HCT116 (cell line): ENCODE results near the gene NLRC5. TPM values are rescaled to one million over a fixed set of nuclear protein-coding genes. Genes with fewer than 3 reads are reported as not detected.

Source experiments
- ATAC-seq: fragments of 200-7000 bp; cut with Tn5 transposase; 2 replicates; pipeline ENCODE4 v1.9.1; 2020; ENCODE audit warnings: mild to moderate bottlenecking, moderate library complexity
- BruUV-seq: library from RNA; stranded (reverse); fragments of 400-500 nt; replicated peaks from 2 replicates; lab custom pipeline; 2021; lab: Mats Ljungman, UMichigan
- CTCF ChIA-PET: fragments of 300-600 bp; sonication (Branson Sonifier 250); formaldehyde crosslinking; loops from one replicate; lab custom pipeline; 2021; ENCODE audit warnings: antibody characterized with exemption; lab: Charles Lee
- POLR2A ChIA-PET: fragments of 300-600, 350-600 bp; sonication (Branson Sonifier 250); formaldehyde crosslinking; loops from one replicate; lab custom pipeline; 2021; ENCODE audit warnings: antibody characterized with exemption; lab: Charles Lee
- RAD21 ChIA-PET, 2 experiments: fragments of 300-600 bp; sonication (Branson Sonifier 250); formaldehyde crosslinking; loops; one replicate each; lab custom pipeline; 2023; ENCODE audit warnings: low total read pairs in 2 of 2; ENCODE audit not compliant: uncharacterized antibody in 2 of 2, unreplicated experiment in 2 of 2, low non-redundant PET in 1 of 2; lab: Charles Lee
- DNase-seq: peaks from one replicate; pipeline ENCODE4 v3.0.0-alpha.2; 2010; ENCODE audit warnings: low read depth, low spot score
- H2AFZ ChIP-seq: fragments of 200-600 bp; shearing (Covaris generic), sonication (generic); 2 replicates; pipeline ENCODE4 v1.6.1; 2017; ENCODE audit warnings: low read depth, mixed run types, mixed read lengths, antibody characterized with exemption, low read length; ENCODE audit not compliant: poor library complexity, severe bottlenecking
- H3K27ac ChIP-seq: 2 replicates; pipeline ENCODE4 v1.5.1; 2012; ENCODE audit warnings: low read depth, low read length
- H3K27me3 ChIP-seq: fragments of 200-600 bp; sonication (generic); 2 replicates; pipeline ENCODE4 v1.6.1; 2016; ENCODE audit warnings: mixed run types, low read length, mixed read lengths; ENCODE audit not compliant: insufficient read depth
- H3K36me3 ChIP-seq, 2 experiments: fragments of 200-500 bp in 1 of 2; fragments of 200-600 bp in 1 of 2; sonication (Bioruptor generic) in 1 of 2; sonication (generic) in 1 of 2; 2 replicates each; pipeline versions ENCODE4 v1.5.1 to v1.6.1; 2014 to 2016; ENCODE audit warnings: low read length in 2 of 2, inconsistent platforms in 1 of 2, mixed read lengths in 1 of 2, mixed run types in 1 of 2; ENCODE audit not compliant: insufficient read depth in 2 of 2, control insufficient read depth in 1 of 2
- H3K4me1 ChIP-seq, 2 experiments: fragments of 200-600 bp in 1 of 2; sonication (generic) in 1 of 2; 2 replicates each; pipeline versions ENCODE4 v1.5.1 to v1.6.1; 2012 to 2017; ENCODE audit warnings: low read length in 2 of 2, inconsistent platforms in 1 of 2, mild to moderate bottlenecking in 1 of 2, mixed read lengths in 1 of 2, mixed run types in 1 of 2, moderate library complexity in 1 of 2; ENCODE audit not compliant: insufficient read depth in 2 of 2, control insufficient read depth in 1 of 2
- H3K4me2 ChIP-seq: fragments of 200-600 bp; sonication (generic); 2 replicates; pipeline ENCODE4 v1.6.1; 2017; ENCODE audit warnings: mixed run types, low read length, mixed read lengths
- H3K4me3 ChIP-seq, 2 experiments: fragments of 200-600 bp in 1 of 2; sonication (generic) in 1 of 2; replicated peaks in 1 of 2; 2 replicates each; pipeline ENCODE4 v1.5.1; 2011 to 2016; ENCODE audit warnings: low read length in 2 of 2, control low read depth in 1 of 2, low read depth in 1 of 2, mild to moderate bottlenecking in 1 of 2, mixed read lengths in 1 of 2, mixed run types in 1 of 2
- H3K79me2 ChIP-seq: fragments of 200-600 bp; sonication (generic); 2 replicates; pipeline ENCODE4 v1.6.1; 2017; ENCODE audit warnings: mild to moderate bottlenecking, mixed run types, low read length, moderate library complexity, mixed read lengths; ENCODE audit not compliant: insufficient read depth
- H3K9ac ChIP-seq: fragments of 200-600 bp; sonication (generic); 2 replicates; pipeline ENCODE4 v1.6.1; 2016; ENCODE audit warnings: low read length, mixed read lengths
- H3K9me2 ChIP-seq: fragments of 200-600 bp; sonication (generic), shearing (Covaris generic); 2 replicates; pipeline ENCODE4 v1.6.1; 2017; ENCODE audit warnings: mixed run types, mild to moderate bottlenecking, moderate library complexity; ENCODE audit not compliant: insufficient read depth
- H3K9me3 ChIP-seq, 2 experiments: fragments of 200-500 bp in 1 of 2; fragments of 200-600 bp in 1 of 2; sonication (Bioruptor generic) in 1 of 2; sonication (generic) in 1 of 2; 2 replicates each; pipeline ENCODE4 v1.6.1; 2014 to 2017; ENCODE audit warnings: low read length in 2 of 2, mixed read lengths in 2 of 2, inconsistent platforms in 1 of 2, low read depth in 1 of 2, mild to moderate bottlenecking in 1 of 2, mixed run types in 1 of 2, moderate library complexity in 1 of 2; ENCODE audit not compliant: control insufficient read depth in 1 of 2, insufficient read depth in 1 of 2
- H4K20me1 ChIP-seq: fragments of 200-600 bp; sonication (generic), shearing (Covaris generic); 2 replicates; pipeline ENCODE4 v1.6.1; 2017; ENCODE audit warnings: mixed run types, mild to moderate bottlenecking, moderate library complexity; ENCODE audit not compliant: insufficient read depth
- CEBPB ChIP-seq: IDR thresholded peaks from 2 replicates; pipeline ENCODE4 v1.6.1; 2012; ENCODE audit warnings: low read depth
- EGR1 ChIP-seq: IDR thresholded peaks from 2 replicates; pipeline ENCODE4 v1.6.1; 2012; ENCODE audit warnings: low read depth
- ELF1 ChIP-seq: IDR thresholded peaks from 2 replicates; pipeline ENCODE4 v1.6.1; 2012; ENCODE audit warnings: low read depth, borderline replicate concordance
- EZH2 ChIP-seq: fragments of 200-600 bp; sonication (generic); IDR thresholded peaks from 2 replicates; pipeline ENCODE4 v1.6.1; 2017; ENCODE audit warnings: antibody characterized with exemption, mixed run types
- POLR2A ChIP-seq: IDR thresholded peaks from 2 replicates; pipeline ENCODE4 v1.7.0; 2011; ENCODE audit warnings: borderline replicate concordance; ENCODE audit not compliant: insufficient read depth, insufficient read length; ENCODE audit errors: extremely low read depth
- RAD21 ChIP-seq: IDR thresholded peaks from 2 replicates; pipeline ENCODE4 v1.6.1; 2012; ENCODE audit warnings: low read depth, mild to moderate bottlenecking
- SP1 ChIP-seq: IDR thresholded peaks from 2 replicates; pipeline ENCODE4 v1.6.1; 2012; ENCODE audit warnings: low read depth
- SRF ChIP-seq: IDR thresholded peaks from 2 replicates; pipeline ENCODE4 v1.6.1; 2012; ENCODE audit warnings: low read depth
- TCF7L2 ChIP-seq: IDR thresholded peaks from 2 replicates; pipeline ENCODE4 v1.7.0; 2011; ENCODE audit warnings: borderline replicate concordance, inconsistent platforms; ENCODE audit not compliant: insufficient read depth, insufficient read length; ENCODE audit errors: extremely low read depth
- ZFX ChIP-seq: fragments of 450-650 bp; IDR thresholded peaks from 2 replicates; pipeline ENCODE4 v1.6.1; 2017
- ZNF274 ChIP-seq: fragments of 200-500 bp; sonication (Bioruptor generic); IDR thresholded peaks from 2 replicates; pipeline ENCODE4 v1.6.1; 2014; ENCODE audit warnings: mild to moderate bottlenecking, low read depth, low read length, inconsistent platforms
- intact Hi-C: fragments of 100-400 bp; cut with micrococcal nuclease; formaldehyde crosslinking; loops from 2 replicates; pipeline ENCODE4 v1.10.0; 2022
- total RNA-seq: library from RNA; stranded (reverse); gene quantifications from one replicate; pipeline ENCODE4 v1.2.1, GENCODE V29; 2021; ENCODE audit not compliant: unreplicated experiment

The NLRC5 gene
- total RNA-seq, 1 experiment from 2014 or later = 10.4 TPM

DNA sequence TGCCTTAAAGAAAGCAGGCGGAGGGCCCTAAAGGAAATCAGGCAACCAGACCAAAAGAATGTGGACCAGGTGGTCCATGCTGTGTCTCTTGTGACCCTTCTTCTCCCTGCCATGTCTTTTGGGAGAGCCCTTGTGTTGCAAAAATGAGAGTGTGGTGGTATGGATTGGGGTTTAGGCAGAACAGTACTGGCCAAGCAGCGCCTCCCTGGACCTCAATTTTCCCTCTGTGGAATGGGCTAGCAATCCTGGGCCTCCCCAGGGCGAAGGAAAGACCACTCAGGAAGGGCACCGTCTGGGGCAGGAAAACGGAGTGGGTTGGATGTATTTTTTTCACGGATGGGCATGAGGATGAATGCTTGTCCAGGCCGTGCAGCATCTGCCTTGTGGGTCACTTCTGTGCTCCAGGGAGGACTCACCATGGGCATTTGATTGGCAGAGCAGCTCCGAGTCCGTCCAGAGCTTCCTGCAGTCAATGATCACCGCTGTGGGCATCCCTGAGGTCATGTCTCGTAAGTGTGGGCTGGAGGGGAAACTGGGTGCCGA lies 7.6 kb upstream of the NLRC5 start:
- no peaks in the 10 kb centered on the region for H4K20me1 ChIP-seq
- RAD21 ChIA-PET = no interaction called here
- BruUV-seq = no TSS peak
- H3K9me3 ChIP-seq = no peaks in the 10 kb centered on the region
- intact Hi-C loops = no loop called here
- POLR2A ChIA-PET = no interaction called here
- CTCF ChIA-PET = no interaction called here
- H3K4me1 ChIP-seq = peaks cover 22 to 32% of the 10 kb centered on the region in 2 experiments
- H3K9me2 ChIP-seq = no peaks in the 10 kb centered on the region
- H3K36me3 ChIP-seq = no peaks in the 10 kb centered on the region
- no peak overlapping the region for H3K4me3 ChIP-seq
- no peak for DNase-seq
- no peak overlapping the region for H3K27ac ChIP-seq
- no peaks in the 10 kb centered on the region for H3K27me3 ChIP-seq
- H3K9ac ChIP-seq = no peak overlapping the region
- no peak overlapping the region for H3K4me2 ChIP-seq
- no peak for TF ChIP-seq SRF
- no peak for TF ChIP-seq SP1
- no peak for TF ChIP-seq TCF7L2
- TF ChIP-seq EZH2 = no peak
- no peak for TF ChIP-seq ELF1
- no peak for TF ChIP-seq EGR1
- TF ChIP-seq ZNF274 = no peak
- TF ChIP-seq ZFX = no peak
- no peak for TF ChIP-seq RAD21
- H3K79me2 ChIP-seq = no peaks in the 10 kb centered on the region
- H2AFZ ChIP-seq = no peak overlapping the region
- ATAC-seq = no peak

DNA sequence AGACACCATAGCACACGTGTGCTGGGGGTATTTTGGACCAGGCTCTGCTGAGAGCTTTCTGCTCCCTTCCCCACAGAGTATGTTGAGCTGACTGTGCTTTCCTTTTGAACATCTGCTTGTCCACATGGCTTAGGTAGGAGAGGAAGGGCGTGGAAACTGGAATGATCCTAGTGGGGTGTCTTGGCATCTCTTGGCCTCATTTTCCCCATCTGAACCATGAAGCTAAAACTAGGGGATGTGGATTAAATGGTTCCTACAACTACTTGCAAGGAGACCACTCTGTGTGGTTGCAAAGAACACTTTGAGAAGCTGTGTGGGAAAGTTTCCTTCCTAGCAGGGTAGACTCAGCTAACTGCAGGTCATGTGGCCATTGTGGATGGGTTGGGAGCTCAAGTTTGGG lies 6.7 kb upstream of the NLRC5 start:
- ChIA-PET RAD21 (no interaction called here), POLR2A (no interaction called here), CTCF (interaction anchor here (0.6 kb wide), 1 partner anchor 18 kb away, joined by 4 read pairs; no protein-coding TSS in a partner anchor)
- Histone ChIP-seq H3K9ac (no peak overlapping the region), H4K20me1 (no peaks in the 10 kb centered on the region), H3K9me3 (no peaks in the 10 kb centered on the region), H3K4me2 (no peak overlapping the region), H3K4me3 (no peak overlapping the region), H2AFZ (no peak overlapping the region), H3K27ac (no peak overlapping the region), H3K36me3 (no peaks in the 10 kb centered on the region), H3K79me2 (no peaks in the 10 kb centered on the region), H3K9me2 (no peaks in the 10 kb centered on the region), H3K4me1 (peaks cover 22 to 32% of the 10 kb centered on the region in 2 experiments), H3K27me3 (no peaks in the 10 kb centered on the region)
- TF ChIP-seq SP1 (no peak), POLR2A (no peak), CEBPB (no peak)
- no TSS peak for BruUV-seq
- ATAC-seq (no peak), DNase-seq (no peak)
- intact Hi-C loops = no loop called here
